ENCODE measurements around the gene FAM171A1.

FAM171A1 gene

DNA sequence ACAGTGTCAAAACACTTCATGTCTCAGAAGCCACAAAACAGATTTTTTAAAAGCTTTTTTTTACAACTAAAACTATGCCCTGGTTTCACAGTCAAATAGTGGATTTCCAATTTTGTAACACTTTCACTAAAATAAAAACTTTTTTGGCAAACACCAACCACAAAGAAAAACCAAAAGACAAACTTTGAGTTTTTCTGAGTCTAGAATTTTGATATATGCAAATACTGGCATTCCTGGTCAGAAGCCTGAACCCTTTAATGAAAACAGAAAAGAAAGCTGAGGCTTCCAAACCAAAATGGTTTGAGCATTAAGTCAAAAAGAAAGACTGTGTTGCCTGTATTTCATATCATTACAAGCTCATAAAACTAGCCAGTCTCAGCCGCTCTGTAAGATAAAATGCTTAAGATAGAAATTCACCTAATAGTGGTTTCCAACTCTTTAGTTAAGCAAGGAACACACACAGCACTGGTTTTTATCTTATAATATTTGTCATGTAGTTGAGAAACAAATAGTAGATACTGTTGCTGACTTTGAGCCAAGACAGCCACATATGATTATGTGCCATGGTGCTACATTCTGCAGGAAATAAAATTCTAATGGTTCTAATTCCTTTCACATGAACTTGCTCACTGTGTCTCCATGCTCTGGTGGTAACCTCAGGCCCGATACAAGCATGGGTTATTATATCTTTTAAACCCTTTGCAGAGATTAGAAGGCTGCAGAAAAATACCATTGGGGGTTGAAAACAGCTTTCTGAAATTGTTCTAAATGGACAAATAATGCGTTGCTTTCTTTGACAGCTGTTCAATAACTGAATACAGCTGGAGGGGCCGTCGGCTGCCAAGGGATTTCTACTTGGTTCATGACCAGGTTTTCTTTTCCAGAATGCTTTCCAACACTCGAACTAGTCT lies 49.4 kb downstream of the FAM171A1 start:
- H4K8ac ChIP-seq (ENCODE audit: low read depth, low read length), result no peak overlapping the region
- DNase-seq (ENCODE audit: low spot score), result no peak
- no peak overlapping the region for H3K23ac ChIP-seq (ENCODE audit: low read depth, low read length, poor library complexity)
- no peak overlapping the region for H2AK5ac ChIP-seq (ENCODE audit: low read depth, low read length)
- no peak overlapping the region for H3K27ac ChIP-seq (replicated peaks; ENCODE audit: low read length)
- no peak overlapping the region for H2BK15ac ChIP-seq (ENCODE audit: low read length)
- no peak overlapping the region for H2BK120ac ChIP-seq (ENCODE audit: low read depth, low read length)
- no peak overlapping the region for H3K4ac ChIP-seq (ENCODE audit: low read length)
- H3K36me3 ChIP-seq (replicated peaks in 1 of 2; ENCODE audit: control insufficient read depth in 2 of 2, insufficient read depth in 2 of 2, low read length in 2 of 2), result no peaks in the 10 kb centered on the region
- no peak overlapping the region for H2BK5ac ChIP-seq (ENCODE audit: low read length)
- peaks cover 2% of the 10 kb centered on the region for H3K79me1 ChIP-seq (ENCODE audit: low read depth, low read length)
- peaks cover 1 to 7% of the 10 kb centered on the region in 2 donors for H3K9me3 ChIP-seq (replicated peaks in 1 of 2; ENCODE audit: control insufficient read depth in 2 of 2, insufficient read depth in 1 of 2, low read depth in 1 of 2, low read length in 2 of 2)
- no CpG with 5 or more reads among the region's 6 CpGs for WGBS, 2 donors (ENCODE audit: extremely low coverage in 2 of 2, insufficient read length in 2 of 2, insufficient replicate concordance in 1 of 2)
- no peak overlapping the region for H4K91ac ChIP-seq (ENCODE audit: low read depth, low read length, poor library complexity)
- H3K9ac ChIP-seq (ENCODE audit: low read depth, low read length, poor library complexity), result no peak overlapping the region
- no peak overlapping the region for H3K18ac ChIP-seq (ENCODE audit: low read length)
- no peak overlapping the region for H3K14ac ChIP-seq (ENCODE audit: low read length)
- H2BK12ac ChIP-seq (ENCODE audit: low read length), result no peak overlapping the region
- H2AFZ ChIP-seq (ENCODE audit: low read length), result no peak overlapping the region
- no peak overlapping the region for H3K4me3 ChIP-seq (ENCODE audit: low read length in 2 of 2)
- H3K4me1 ChIP-seq (ENCODE audit: control insufficient read depth in 2 of 2, insufficient read depth in 1 of 2, low read depth in 1 of 2, low read length in 2 of 2), result peaks cover 0 to 7% of the 10 kb centered on the region in 2 donors
- H3K4me2 ChIP-seq (ENCODE audit: insufficient read depth, low read length, poor library complexity, severe bottlenecking), result no peak overlapping the region
- no peaks in the 10 kb centered on the region for H3K27me3 ChIP-seq (ENCODE audit: control insufficient read depth in 3 of 3, insufficient read depth in 3 of 3, low read depth in 1 of 3, low read length in 3 of 3)

DNA sequence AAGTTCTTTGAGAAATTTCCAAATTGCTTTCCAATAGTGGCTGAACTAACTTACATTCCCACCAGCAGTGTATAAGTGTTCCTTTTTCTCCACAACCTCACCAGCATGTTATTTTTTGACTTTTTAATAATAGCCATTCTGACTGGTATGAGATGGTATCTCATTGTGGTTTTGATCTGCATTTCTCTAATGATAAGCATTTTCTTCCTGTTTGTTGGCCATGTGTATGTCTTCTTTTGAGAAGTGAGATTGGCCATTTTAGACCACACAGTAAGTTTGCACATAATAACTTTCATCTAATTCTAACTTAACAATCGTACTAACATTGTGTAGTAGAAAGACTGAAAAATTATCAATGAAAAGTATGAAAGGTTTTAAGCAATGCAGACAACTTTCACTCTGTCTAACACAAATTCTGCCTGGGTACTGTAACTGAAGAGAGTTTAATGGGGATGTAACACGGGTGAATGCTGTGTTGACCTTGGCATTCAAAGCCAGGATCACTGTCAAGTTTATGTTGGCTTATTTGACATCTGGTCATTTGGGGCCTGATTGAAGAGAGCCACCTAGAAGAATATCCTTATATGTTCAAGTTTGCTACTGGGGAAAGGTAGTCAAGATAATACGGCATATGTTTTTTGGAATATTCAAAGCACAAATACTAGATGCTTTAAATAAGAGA lies 50.4 kb downstream of the FAM171A1 start:
- Histone ChIP-seq H2AFZ (ENCODE audit: low read length) (no peak overlapping the region), H3K27ac (replicated peaks; ENCODE audit: low read length) (no peak overlapping the region), H2AK5ac (ENCODE audit: low read depth, low read length) (no peak overlapping the region)

DNA sequence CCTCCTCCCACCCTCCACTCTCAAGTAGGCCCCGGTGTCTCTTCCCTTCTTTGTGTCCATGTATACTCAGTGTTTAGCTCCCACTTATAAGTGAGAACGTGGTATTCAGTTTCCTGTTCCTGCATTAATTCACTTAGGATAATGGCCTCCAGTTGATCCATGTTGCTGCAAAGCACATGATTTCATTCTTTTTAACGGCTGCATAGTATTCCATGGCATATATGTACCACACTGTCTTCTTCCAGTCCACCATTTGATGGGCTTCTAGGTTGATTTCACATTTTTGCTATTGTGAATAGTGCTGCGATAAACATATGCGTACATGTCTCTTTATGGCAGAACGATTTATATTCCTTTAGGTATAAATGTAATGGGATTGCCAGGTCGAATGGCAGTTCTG lies 51.0 kb downstream of the FAM171A1 start:
- Histone ChIP-seq H3K4me1 (ENCODE audit: control insufficient read depth in 2 of 2, insufficient read depth in 1 of 2, low read depth in 1 of 2, low read length in 2 of 2) (peaks cover 4 to 7% of the 10 kb centered on the region in 2 donors), H3K79me1 (ENCODE audit: low read depth, low read length) (no peaks in the 10 kb centered on the region), H3K9ac (ENCODE audit: low read depth, low read length, poor library complexity) (no peak overlapping the region), H2AFZ (ENCODE audit: low read length) (no peak overlapping the region), H2BK120ac (ENCODE audit: low read depth, low read length) (no peak overlapping the region), H2AK5ac (ENCODE audit: low read depth, low read length) (no peak overlapping the region), H2BK15ac (ENCODE audit: low read length) (no peak overlapping the region), H3K27me3 (ENCODE audit: control insufficient read depth in 3 of 3, insufficient read depth in 3 of 3, low read depth in 1 of 3, low read length in 3 of 3) (no peaks in the 10 kb centered on the region), H3K23ac (ENCODE audit: low read depth, low read length, poor library complexity) (no peak overlapping the region), H3K36me3 (replicated peaks in 1 of 2; ENCODE audit: control insufficient read depth in 2 of 2, insufficient read depth in 2 of 2, low read length in 2 of 2) (peaks cover 0 to 3% of the 10 kb centered on the region in 2 donors), H3K9me3 (replicated peaks in 1 of 2; ENCODE audit: control insufficient read depth in 2 of 2, insufficient read depth in 1 of 2, low read depth in 1 of 2, low read length in 2 of 2) (peaks cover 1 to 7% of the 10 kb centered on the region in 2 donors), H3K18ac (ENCODE audit: low read length) (no peak overlapping the region), H3K14ac (ENCODE audit: low read length) (no peak overlapping the region), H2BK12ac (ENCODE audit: low read length) (no peak overlapping the region), H3K27ac (replicated peaks; ENCODE audit: low read length) (no peak overlapping the region), H3K4me3 (ENCODE audit: low read length in 2 of 2) (no peak overlapping the region), H3K4ac (ENCODE audit: low read length) (no peak overlapping the region), H2BK5ac (ENCODE audit: low read length) (no peak overlapping the region), H3K4me2 (ENCODE audit: insufficient read depth, low read length, poor library complexity, severe bottlenecking) (no peak overlapping the region), H4K91ac (ENCODE audit: low read depth, low read length, poor library complexity) (no peak overlapping the region), H4K8ac (ENCODE audit: low read depth, low read length) (no peak overlapping the region)
- no CpG with 5 or more reads among the region's 7 CpGs for WGBS, 2 donors (ENCODE audit: extremely low coverage in 2 of 2, insufficient read length in 2 of 2, insufficient replicate concordance in 1 of 2)
- no peak for DNase-seq (ENCODE audit: low spot score)

More for the DNA sequence above, 50.4 kb downstream of the FAM171A1 start:
- peaks cover 0 to 3% of the 10 kb centered on the region in 2 donors for H3K36me3 ChIP-seq (replicated peaks in 1 of 2; ENCODE audit: control insufficient read depth in 2 of 2, insufficient read depth in 2 of 2, low read length in 2 of 2)
- H2BK12ac ChIP-seq (ENCODE audit: low read length), result no peak overlapping the region
- H3K4me2 ChIP-seq (ENCODE audit: insufficient read depth, low read length, poor library complexity, severe bottlenecking), result no peak overlapping the region
- no peak overlapping the region for H2BK5ac ChIP-seq (ENCODE audit: low read length)
- H3K14ac ChIP-seq (ENCODE audit: low read length), result no peak overlapping the region
- H3K4ac ChIP-seq (ENCODE audit: low read length), result no peak overlapping the region
- no peak overlapping the region for H4K91ac ChIP-seq (ENCODE audit: low read depth, low read length, poor library complexity)
- H4K8ac ChIP-seq (ENCODE audit: low read depth, low read length), result no peak overlapping the region
- H2BK15ac ChIP-seq (ENCODE audit: low read length), result no peak overlapping the region
- H3K9me3 ChIP-seq (replicated peaks in 1 of 2; ENCODE audit: control insufficient read depth in 2 of 2, insufficient read depth in 1 of 2, low read depth in 1 of 2, low read length in 2 of 2), result peaks cover 1 to 7% of the 10 kb centered on the region in 2 donors
- DNase-seq (ENCODE audit: low spot score), result no peak
- no CpG with 5 or more reads among the region's 3 CpGs for WGBS, 2 donors (ENCODE audit: extremely low coverage in 2 of 2, insufficient read length in 2 of 2, insufficient replicate concordance in 1 of 2)
- H3K18ac ChIP-seq (ENCODE audit: low read length), result no peak overlapping the region
- no peak overlapping the region for H2BK120ac ChIP-seq (ENCODE audit: low read depth, low read length)
- peaks cover 4 to 8% of the 10 kb centered on the region in 2 donors for H3K4me1 ChIP-seq (ENCODE audit: control insufficient read depth in 2 of 2, insufficient read depth in 1 of 2, low read depth in 1 of 2, low read length in 2 of 2)
- H3K4me3 ChIP-seq (ENCODE audit: low read length in 2 of 2), result no peak overlapping the region
- H3K27me3 ChIP-seq (ENCODE audit: control insufficient read depth in 3 of 3, insufficient read depth in 3 of 3, low read depth in 1 of 3, low read length in 3 of 3), result no peaks in the 10 kb centered on the region
- peaks cover 2% of the 10 kb centered on the region for H3K79me1 ChIP-seq (ENCODE audit: low read depth, low read length)
- no peak overlapping the region for H3K23ac ChIP-seq (ENCODE audit: low read depth, low read length, poor library complexity)
- H3K9ac ChIP-seq (ENCODE audit: low read depth, low read length, poor library complexity), result no peak overlapping the region

DNA sequence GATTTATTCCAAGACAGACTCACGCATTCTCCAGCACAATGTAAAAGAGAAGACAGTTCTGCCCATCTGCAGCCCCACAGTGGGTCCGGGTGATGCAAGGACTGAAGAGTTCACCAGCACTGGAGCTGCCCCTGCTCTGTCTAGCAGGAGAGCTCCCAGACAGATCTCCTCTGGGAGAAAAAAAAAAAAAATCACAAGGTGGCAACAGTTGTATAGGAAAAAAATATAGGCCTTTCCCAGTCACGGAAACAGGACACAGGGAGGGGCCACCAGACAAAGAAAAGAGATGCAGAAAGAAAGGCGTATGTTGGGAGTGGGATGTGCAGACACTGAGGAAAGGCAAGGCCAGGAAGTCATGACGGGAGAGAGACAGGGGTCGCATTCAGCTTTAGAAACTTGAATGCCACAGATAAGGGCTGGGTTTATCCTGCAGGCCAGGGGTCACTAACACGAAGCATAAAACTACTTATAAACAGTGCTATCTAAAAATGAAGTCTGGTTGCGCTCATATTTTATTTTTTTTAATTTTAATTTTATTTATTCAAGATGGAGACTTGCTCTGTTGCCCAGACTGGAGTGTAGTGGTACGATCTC lies 54.1 kb downstream of the FAM171A1 start:
- H3K9ac ChIP-seq (ENCODE audit: low read depth, low read length, poor library complexity), result no peak overlapping the region
- no peak overlapping the region for H2AFZ ChIP-seq (ENCODE audit: low read length)
- H2BK120ac ChIP-seq (ENCODE audit: low read depth, low read length), result no peak overlapping the region
- peaks cover 7 to 12% of the 10 kb centered on the region in 2 donors for H3K4me1 ChIP-seq (ENCODE audit: control insufficient read depth in 2 of 2, insufficient read depth in 1 of 2, low read depth in 1 of 2, low read length in 2 of 2)
- peaks cover 0 to 7% of the 10 kb centered on the region in 2 donors for H3K9me3 ChIP-seq (replicated peaks in 1 of 2; ENCODE audit: control insufficient read depth in 2 of 2, insufficient read depth in 1 of 2, low read depth in 1 of 2, low read length in 2 of 2)
- no peak overlapping the region for H2BK15ac ChIP-seq (ENCODE audit: low read length)
- no peak overlapping the region for H3K4me2 ChIP-seq (ENCODE audit: insufficient read depth, low read length, poor library complexity, severe bottlenecking)
- H2AK5ac ChIP-seq (ENCODE audit: low read depth, low read length), result no peak overlapping the region
- WGBS, 2 donors (ENCODE audit: extremely low coverage in 2 of 2, insufficient read length in 2 of 2, insufficient replicate concordance in 1 of 2), result no CpG with 5 or more reads among the region's 9 CpGs
- H4K91ac ChIP-seq (ENCODE audit: low read depth, low read length, poor library complexity), result no peak overlapping the region
- H3K27ac ChIP-seq (replicated peaks; ENCODE audit: low read length), result no peak overlapping the region
- no peak overlapping the region for H3K18ac ChIP-seq (ENCODE audit: low read length)
- H3K36me3 ChIP-seq (replicated peaks in 1 of 2; ENCODE audit: control insufficient read depth in 2 of 2, insufficient read depth in 2 of 2, low read length in 2 of 2), result peaks cover 0 to 5% of the 10 kb centered on the region in 2 donors
- H4K8ac ChIP-seq (ENCODE audit: low read depth, low read length), result no peak overlapping the region
- H3K14ac ChIP-seq (ENCODE audit: low read length), result no peak overlapping the region
- no peak overlapping the region for H3K4me3 ChIP-seq (ENCODE audit: low read length in 2 of 2)
- H3K4ac ChIP-seq (ENCODE audit: low read length), result no peak overlapping the region
- no peak overlapping the region for H2BK12ac ChIP-seq (ENCODE audit: low read length)
- DNase-seq (ENCODE audit: low spot score), result no peak
- no peak overlapping the region for H2BK5ac ChIP-seq (ENCODE audit: low read length)
- no peak overlapping the region for H3K23ac ChIP-seq (ENCODE audit: low read depth, low read length, poor library complexity)
- H3K79me1 ChIP-seq (ENCODE audit: low read depth, low read length), result no peaks in the 10 kb centered on the region
- no peaks in the 10 kb centered on the region for H3K27me3 ChIP-seq (ENCODE audit: control insufficient read depth in 3 of 3, insufficient read depth in 3 of 3, low read depth in 1 of 3, low read length in 3 of 3)

All from neuronal stem cell (in vitro differentiated cells).